ENCODE data around the gene WDFY2. TPM values are rescaled to one million over a fixed set of nuclear protein-coding genes. Genes with fewer than 3 reads are reported as not detected.

Gene WDFY2
- total and polyA plus RNA-seq, 4 donors = 4.6 to 27.3 (median 10.9) TPM

- WGBS, 2 donors = 62 to 66% methylated on average over 10 of the region's 10 CpGs
- peaks cover 0 to 4% (median 1%) of the 10 kb centered on the region in 4 donors for H3K36me3 ChIP-seq (ENCODE audit: control insufficient read depth in 4 of 4, insufficient read depth in 4 of 4, low read length in 4 of 4)
- peak overlapping the region; percentile 45 to 49 for H3K27ac ChIP-seq (ENCODE audit: low read depth in 1 of 2, low read length in 1 of 2)
- TF ChIP-seq CTCF (IDR thresholded peaks at IDR 0.05; ENCODE audit: control extremely low read depth, extremely low read depth) = no peak
- peaks cover 7 to 20% (median 16%) of the 10 kb centered on the region in 5 donors for H3K4me1 ChIP-seq (ENCODE audit: control insufficient read depth in 5 of 5, insufficient read depth in 5 of 5, low read length in 5 of 5)
- H3K27me3 ChIP-seq (ENCODE audit: control insufficient read depth in 3 of 3, insufficient read depth in 3 of 3, low read length in 2 of 3) = no peaks in the 10 kb centered on the region
- no peak for ATAC-seq (ENCODE audit: insufficient read depth, low FRiP score)
- H3K9ac ChIP-seq (ENCODE audit: insufficient read depth in 1 of 2, low read length in 2 of 2) = no peak overlapping the region
- no peaks in the 10 kb centered on the region for H3K9me3 ChIP-seq (ENCODE audit: control insufficient read depth in 4 of 4, insufficient read depth in 3 of 4, low read length in 3 of 4)
- no peak overlapping the region for H3K4me3 ChIP-seq
- DNase-seq = no peak
These were observed 202.4 kb downstream of the WDFY2 start for GRCh38 chr13:51786425-51787265.

- ATAC-seq (ENCODE audit: insufficient read depth, low FRiP score) = peak; percentile 66
- Histone ChIP-seq H3K4me3 (no peak overlapping the region), H3K27ac (ENCODE audit: low read depth in 1 of 2, low read length in 1 of 2) (no peak overlapping the region), H3K9me3 (ENCODE audit: control insufficient read depth in 4 of 4, insufficient read depth in 3 of 4, low read length in 3 of 4) (no peaks in the 10 kb centered on the region), H3K9ac (ENCODE audit: insufficient read depth in 1 of 2, low read length in 2 of 2) (no peak overlapping the region), H3K27me3 (ENCODE audit: control insufficient read depth in 3 of 3, insufficient read depth in 3 of 3, low read length in 2 of 3) (no peaks in the 10 kb centered on the region), H3K4me1 (ENCODE audit: control insufficient read depth in 5 of 5, insufficient read depth in 5 of 5, low read length in 5 of 5) (peaks cover 0 to 5% (median 0%) of the 10 kb centered on the region in 5 donors), H3K36me3 (ENCODE audit: control insufficient read depth in 4 of 4, insufficient read depth in 4 of 4, low read length in 4 of 4) (peaks cover 0 to 8% (median 3%) of the 10 kb centered on the region in 4 donors)
- no peak for TF ChIP-seq CTCF (IDR thresholded peaks at IDR 0.05; ENCODE audit: control extremely low read depth, extremely low read depth)
- no peak for DNase-seq
- WGBS, 2 donors = 42 to 66% methylated on average over 6 of the region's 6 CpGs
These were observed 209.5 kb downstream of the WDFY2 start for GRCh38 chr13:51793570-51794271.

GRCh38 chr13:51794964-51795363 lies 210.7 kb downstream of the WDFY2 start:
- 58 to 95% methylated on average over 4 of the region's 4 CpGs for WGBS, 2 donors
- peaks cover 0 to 7% (median 2%) of the 10 kb centered on the region in 4 donors for H3K36me3 ChIP-seq (ENCODE audit: control insufficient read depth in 4 of 4, insufficient read depth in 4 of 4, low read length in 4 of 4)
- no peaks in the 10 kb centered on the region for H3K4me1 ChIP-seq (ENCODE audit: control insufficient read depth in 5 of 5, insufficient read depth in 5 of 5, low read length in 5 of 5)
- no peak for ATAC-seq (ENCODE audit: insufficient read depth, low FRiP score)
- H3K4me3 ChIP-seq = no peak overlapping the region
- no peaks in the 10 kb centered on the region for H3K9me3 ChIP-seq (ENCODE audit: control insufficient read depth in 4 of 4, insufficient read depth in 3 of 4, low read length in 3 of 4)
- TF ChIP-seq CTCF (IDR thresholded peaks at IDR 0.05; ENCODE audit: control extremely low read depth, extremely low read depth) = no peak
- H3K27me3 ChIP-seq (ENCODE audit: control insufficient read depth in 3 of 3, insufficient read depth in 3 of 3, low read length in 2 of 3) = no peaks in the 10 kb centered on the region
- H3K9ac ChIP-seq (ENCODE audit: insufficient read depth in 1 of 2, low read length in 2 of 2) = no peak overlapping the region
- H3K27ac ChIP-seq (ENCODE audit: low read depth in 1 of 2, low read length in 1 of 2) = no peak overlapping the region
- DNase-seq = no peak

Measured in lung (tissue), 12 donors.